HepG2 (cell line): Measurements from ENCODE around the gene GLTPD2. TPM values are rescaled to one million over a fixed set of nuclear protein-coding genes. Genes with fewer than 3 reads are reported as not detected.

ENCODE experiments used
- BRD4 ChIP-seq: sonication (generic); formaldehyde crosslinking; IDR thresholded peaks from 2 replicates; pipeline ENCODE4 v1.4.0; 2020; ENCODE audit warnings: missing genetic modification reagents
- CEBPB ChIP-seq: IDR thresholded peaks from 2 replicates; pipeline ENCODE4 v1.6.1; 2011; ENCODE audit warnings: low read depth, low read length, improper control_type of control experiment, borderline replicate concordance
- E2F5 ChIP-seq: sonication (generic); formaldehyde crosslinking; conservative IDR thresholded peaks from 2 replicates; pipeline ENCODE4 v1.4.0; 2020; ENCODE audit warnings: missing genetic modification reagents
- EZH2 ChIP-seq: conservative IDR thresholded peaks from 2 replicates; pipeline ENCODE4 v1.6.1; 2012; ENCODE audit warnings: mild to moderate bottlenecking, low read depth, low read length, moderate library complexity
- FOXA1 ChIP-seq, 2 experiments: fragments of 450-650 bp in 1 of 2; sonication (generic) in 1 of 2; formaldehyde crosslinking in 1 of 2; IDR thresholded peaks; 2 replicates each; pipeline versions ENCODE4 v1.4.0 to v1.6.1; 2016 to 2020; ENCODE audit warnings: missing genetic modification reagents in 1 of 2
- HOMEZ ChIP-seq: IDR thresholded peaks from 2 replicates; pipeline ENCODE4 v1.6.1; 2016; ENCODE audit warnings: low read depth
- IKZF5 ChIP-seq: IDR thresholded peaks from 2 replicates; pipeline ENCODE4 v1.6.1; 2018; ENCODE audit warnings: missing genetic modification reagents, mild to moderate bottlenecking, missing compliant biosample characterization
- JUN ChIP-seq: sonication (generic); formaldehyde crosslinking; IDR thresholded peaks from 2 replicates; pipeline ENCODE4 v1.4.0; 2020; ENCODE audit warnings: mild to moderate bottlenecking, missing genetic modification reagents
- NR3C1 ChIP-seq: sonication (generic); formaldehyde crosslinking; IDR thresholded peaks from 2 replicates; pipeline ENCODE4 v1.4.0; 2020; ENCODE audit warnings: missing genetic modification reagents
- PCBP2 ChIP-seq: fragments of 200-400 bp; formaldehyde crosslinking; optimal IDR thresholded peaks from 2 replicates; pipeline ENCODE3; 2018; ENCODE audit warnings: low read length, low read depth; ENCODE audit not compliant: poor library complexity, severe bottlenecking
- RCOR2 ChIP-seq: IDR thresholded peaks from 2 replicates; pipeline ENCODE4 v1.6.1; 2016; ENCODE audit warnings: missing biosample characterization, missing genetic modification reagents
- SP1 ChIP-seq, 2 experiments: fragments of 450-650 bp in 1 of 2; sonication (generic) in 1 of 2; formaldehyde crosslinking in 1 of 2; IDR thresholded peaks; 2 replicates each; pipeline versions ENCODE4 v1.4.0 to v1.6.1; 2016 to 2020; ENCODE audit warnings: missing genetic modification reagents in 1 of 2
- SRSF9 ChIP-seq: fragments of 200-400 bp; formaldehyde crosslinking; IDR thresholded peaks from 2 replicates; pipeline ENCODE4 v1.6.1; 2018; ENCODE audit warnings: borderline replicate concordance, mild to moderate bottlenecking, low read depth, low read length; ENCODE audit not compliant: insufficient read depth, poor library complexity, severe bottlenecking
- THAP8 ChIP-seq: sonication (generic); formaldehyde crosslinking; IDR thresholded peaks from 2 replicates; pipeline ENCODE4 v1.5.1; 2020; ENCODE audit warnings: missing genetic modification reagents, mild to moderate bottlenecking, borderline replicate concordance
- TMF1 ChIP-seq: sonication (generic); formaldehyde crosslinking; IDR thresholded peaks from 2 replicates; pipeline ENCODE4 v1.8.1; 2022; ENCODE audit warnings: low read depth, missing genetic modification reagents
- WIZ ChIP-seq: sonication (generic); formaldehyde crosslinking; IDR thresholded peaks from 2 replicates; pipeline ENCODE4 v1.5.1; 2020; ENCODE audit warnings: mild to moderate bottlenecking, missing genetic modification reagents
- XRCC5 ChIP-seq: fragments of 200-400 bp; formaldehyde crosslinking; optimal IDR thresholded peaks from 2 replicates; pipeline ENCODE3; 2017; ENCODE audit warnings: mild to moderate bottlenecking, low read length
- ZBTB21 ChIP-seq: sonication (generic); formaldehyde crosslinking; IDR thresholded peaks from 2 replicates; pipeline ENCODE4 v1.4.0; 2020; ENCODE audit warnings: missing genetic modification reagents
- ZNF101 ChIP-seq: sonication (generic); formaldehyde crosslinking; IDR thresholded peaks from 2 replicates; pipeline ENCODE4 v1.4.0; 2020; ENCODE audit warnings: mild to moderate bottlenecking, low read depth, missing genetic modification reagents, borderline replicate concordance
- ZNF12 ChIP-seq: sonication (generic); formaldehyde crosslinking; IDR thresholded peaks from 2 replicates; pipeline ENCODE4 v1.5.0; 2020; ENCODE audit warnings: missing genetic modification reagents
- ZNF292 ChIP-seq: sonication (generic); formaldehyde crosslinking; IDR thresholded peaks from 2 replicates; pipeline ENCODE4 v1.8.1; 2022; ENCODE audit warnings: mild to moderate bottlenecking, low read depth, missing genetic modification reagents, borderline replicate concordance
- polyA plus RNA-seq, 8 experiments: library from polyadenylated mRNA; depleted of rRNA in 3 of 8; stranded (reverse) in 7 of 8; unstranded in 1 of 8; fragments of >200 nt; fragmentation: Illumina TruSeq in 4 of 8; extraction: Trizol in 4 of 8; gene quantifications; 2 replicates each; pipeline versions ENCODE4 v1.2.1 to v1.2.3, GENCODE V29; 2011 to 2016; ENCODE audit warnings: low read depth in 4 of 8, missing spikeins in 1 of 8, mixed read lengths in 1 of 8; ENCODE audit not compliant: insufficient read depth in 1 of 8
- total RNA-seq, 5 experiments: library from RNA; depleted of rRNA; stranded (reverse); fragments of >200 nt; fragmentation: Illumina TruSeq; extraction: Trizol; gene quantifications; 2 replicates each; pipeline ENCODE4 v1.2.3, GENCODE V29; 2016; ENCODE audit warnings: low read depth in 1 of 5

The GLTPD2 gene
- total and polyA plus RNA-seq, 2 of the 13 experiments (the other 11 are each of a cell fraction or from before 2014, with no cell fraction given), result 7.5 to 12.9 TPM

- no peak for TF ChIP-seq THAP8 (CRISPR knock-in tag)
- TF ChIP-seq XRCC5, result no peak
- peak; percentile 87 for TF ChIP-seq RCOR2 (CRISPR knock-in tag)
- no peak for TF ChIP-seq ZNF101
- TF ChIP-seq SP1 (IDR thresholded peaks at IDR 0.05), result no peak
- no peak for TF ChIP-seq SP1 (CRISPR knock-in tag; IDR thresholded peaks at IDR 0.05)
- no peak for TF ChIP-seq E2F5 (CRISPR knock-in tag)
- peak; percentile 92 for TF ChIP-seq IKZF5
- TF ChIP-seq BRD4 (CRISPR knock-in tag), result 0 out of 2 replicates have a peak, but pooled peaks have one; percentile 41
- peak; percentile 96 for TF ChIP-seq JUN (CRISPR knock-in tag)
- peak; percentile 90; the same call in 1 of the 2 replicates for TF ChIP-seq ZBTB21 (CRISPR knock-in tag)
- no peak for TF ChIP-seq WIZ (CRISPR knock-in tag)
- TF ChIP-seq NR3C1, result no peak
- no peak for TF ChIP-seq TMF1 (CRISPR knock-in tag)
- TF ChIP-seq PCBP2, result no peak
- TF ChIP-seq ZNF12 (CRISPR knock-in tag), result peak; percentile 63; the same call in 1 of the 2 replicates
- TF ChIP-seq SRSF9, result no peak
- TF ChIP-seq ZNF292, result peak; percentile 19
- peak; percentile 24; the same call in 1 of the 2 replicates for TF ChIP-seq CEBPB
- TF ChIP-seq EZH2, result no peak
- peak; percentile 82 for TF ChIP-seq FOXA1 (IDR thresholded peaks at IDR 0.05)
- peak; percentile 97 for TF ChIP-seq FOXA1 (CRISPR knock-in tag; IDR thresholded peaks at IDR 0.05)
- TF ChIP-seq HOMEZ (CRISPR knock-in tag), result peak; percentile 71
Observed at GRCh38 chr17:4759776-4760236, 29.0 kb upstream of the GLTPD2 start (continued).
